K562 (cell line): ENCODE data around the gene RAB5B. TPM values are rescaled to one million over a fixed set of nuclear protein-coding genes. Genes with fewer than 3 reads are reported as not detected.

Experiments used
- CBX3 ChIP-seq, 2 experiments: IDR thresholded peaks; 1 replicate in 1 of 2; 2 replicates in 1 of 2; pipeline ENCODE4 v1.6.1; 2012; ENCODE audit warnings: inconsistent platforms in 2 of 2, low read length in 2 of 2, borderline replicate concordance in 1 of 2, control low read depth in 1 of 2
- DPF2 ChIP-seq: fragments of 450-650 bp; IDR thresholded peaks from 2 replicates; pipeline ENCODE4 v1.6.1; 2016
- EGR1 ChIP-seq: fragments of 450-650 bp; conservative IDR thresholded peaks from 2 replicates; pipeline ENCODE4 v1.6.1; 2017; ENCODE audit warnings: mild to moderate bottlenecking
- FOXK2 ChIP-seq, 2 experiments: fragments of 450-650 bp; IDR thresholded peaks in 1 of 2; conservative IDR thresholded peaks in 1 of 2; 2 replicates each; pipeline ENCODE4 v1.6.1; 2016; ENCODE audit warnings: low read depth in 2 of 2, mild to moderate bottlenecking in 1 of 2
- GTF2E2 ChIP-seq: fragments of 200-800 bp; sonication (Bioruptor generic); IDR thresholded peaks from 2 replicates; pipeline ENCODE4 v1.6.1; 2016; ENCODE audit warnings: missing genetic modification characterization, missing compliant biosample characterization
- HLTF ChIP-seq: fragments of 450-650 bp; IDR thresholded peaks from 2 replicates; pipeline ENCODE4 v1.6.1; 2016
- IFI16 ChIP-seq: fragments of 250-450 bp; sonication (Bioruptor Pico); IDR thresholded peaks from 2 replicates; pipeline ENCODE4 v2.1.2; 2022; ENCODE audit warnings: mild to moderate bottlenecking, inconsistent platforms
- KDM4B ChIP-seq, 2 experiments: fragments of 450-650 bp in 1 of 2; sonication (generic) in 1 of 2; IDR thresholded peaks; 2 replicates each; pipeline ENCODE4 v1.6.1; 2016 to 2017; ENCODE audit warnings: borderline replicate concordance in 2 of 2, antibody characterized with exemption in 1 of 2, low read depth in 1 of 2, mild to moderate bottlenecking in 1 of 2
- POLR2B ChIP-seq: fragments of 450-650 bp; IDR thresholded peaks from 2 replicates; pipeline ENCODE4 v1.6.1; 2018; ENCODE audit warnings: low read depth; ENCODE audit not compliant: partially characterized antibody
- RBM14 ChIP-seq: fragments of 200-400 bp; formaldehyde crosslinking; IDR thresholded peaks from 2 replicates; pipeline ENCODE4 v1.6.1; 2018; ENCODE audit warnings: low read depth, mild to moderate bottlenecking, low read length, moderate library complexity, borderline replicate concordance; ENCODE audit not compliant: insufficient read depth
- RCOR1 ChIP-seq, 2 experiments: IDR thresholded peaks; 2 replicates each; pipeline ENCODE4 v1.6.1; 2012; ENCODE audit warnings: low read depth in 2 of 2, low read length in 2 of 2, borderline replicate concordance in 1 of 2, improper control_type of control experiment in 1 of 2
- SIN3A ChIP-seq, 2 experiments: fragments of 150-350 bp in 1 of 2; IDR thresholded peaks; 2 replicates each; pipeline ENCODE4 v1.6.1; 2011 to 2016; ENCODE audit warnings: borderline replicate concordance in 2 of 2, low read depth in 2 of 2, low read length in 2 of 2, mild to moderate bottlenecking in 2 of 2, moderate library complexity in 2 of 2; ENCODE audit not compliant: control insufficient read depth in 1 of 2
- STAG1 ChIP-seq: sonication (generic); formaldehyde crosslinking; IDR thresholded peaks from 2 replicates; pipeline ENCODE4 v1.5.0; 2020; ENCODE audit warnings: missing genetic modification reagents, borderline replicate concordance
- TRIM24 ChIP-seq, 2 experiments: fragments of 450-650 bp; IDR thresholded peaks; 2 replicates each; pipeline ENCODE4 v1.6.1; 2016
- ZNF274 ChIP-seq: IDR thresholded peaks from 2 replicates; pipeline ENCODE4 v1.6.1; 2011; ENCODE audit warnings: low read depth, mild to moderate bottlenecking, low read length, moderate library complexity, borderline replicate concordance
- ZNF3 ChIP-seq: fragments of 250-450 bp; sonication (Bioruptor Pico); IDR thresholded peaks from 2 replicates; pipeline ENCODE4 v1.5.0; 2021; ENCODE audit warnings: mild to moderate bottlenecking, moderate library complexity
- ZNF644 ChIP-seq: fragments of 200-800 bp; sonication (Bioruptor generic); IDR thresholded peaks from 2 replicates; pipeline ENCODE4 v1.6.1; 2016; ENCODE audit warnings: low read depth, missing genetic modification characterization, missing compliant biosample characterization
- ZNF766 ChIP-seq: fragments of 200-800 bp; sonication (Bioruptor generic); conservative IDR thresholded peaks from 2 replicates; pipeline ENCODE4 v1.6.1; 2016; ENCODE audit warnings: missing genetic modification characterization, missing compliant biosample characterization
- polyA plus RNA-seq, 8 experiments: library from polyadenylated mRNA; depleted of rRNA in 4 of 8; stranded (reverse) in 5 of 8; unstranded in 3 of 8; fragments of >200 nt; fragmentation: Nextera tagmentation in 2 of 8; fragmentation: Illumina TruSeq in 1 of 8; extraction: Ambion mirVana in 2 of 8; extraction: Trizol in 1 of 8; gene quantifications; 2 replicates each; pipeline versions ENCODE4 v1.2.1 to v1.2.3, GENCODE V29; 2011 to 2014; ENCODE audit warnings: inconsistent platforms in 1 of 8, missing spikeins in 1 of 8
- total RNA-seq, 7 experiments: library from RNA; depleted of rRNA in 6 of 7; stranded (reverse); fragments of >200 nt in 6 of 7; fragmentation: Illumina TruSeq in 2 of 7; extraction: Trizol in 2 of 7; gene quantifications; 2 replicates each; pipeline versions ENCODE4 v1.2.1 to v1.2.3, GENCODE V29; 2011 to 2021; ENCODE audit warnings: low replicate concordance in 1 of 7
- TF ChIP-seq, protein P1 (sequence below), 2 experiments: fragments of 450-650 bp; IDR thresholded peaks; 2 replicates each; pipeline ENCODE4 v1.6.1; 2016; ENCODE audit warnings: mild to moderate bottlenecking in 2 of 2, borderline replicate concordance in 1 of 2, low read depth in 1 of 2, moderate library complexity in 1 of 2

RAB5B gene
- total and polyA plus RNA-seq, 9 of the 15 experiments (the other 6 are each of a cell fraction or from before 2014, with no cell fraction given): 6.8 to 73.8 (median 25.2) TPM

- TF ChIP-seq, protein P1, sequence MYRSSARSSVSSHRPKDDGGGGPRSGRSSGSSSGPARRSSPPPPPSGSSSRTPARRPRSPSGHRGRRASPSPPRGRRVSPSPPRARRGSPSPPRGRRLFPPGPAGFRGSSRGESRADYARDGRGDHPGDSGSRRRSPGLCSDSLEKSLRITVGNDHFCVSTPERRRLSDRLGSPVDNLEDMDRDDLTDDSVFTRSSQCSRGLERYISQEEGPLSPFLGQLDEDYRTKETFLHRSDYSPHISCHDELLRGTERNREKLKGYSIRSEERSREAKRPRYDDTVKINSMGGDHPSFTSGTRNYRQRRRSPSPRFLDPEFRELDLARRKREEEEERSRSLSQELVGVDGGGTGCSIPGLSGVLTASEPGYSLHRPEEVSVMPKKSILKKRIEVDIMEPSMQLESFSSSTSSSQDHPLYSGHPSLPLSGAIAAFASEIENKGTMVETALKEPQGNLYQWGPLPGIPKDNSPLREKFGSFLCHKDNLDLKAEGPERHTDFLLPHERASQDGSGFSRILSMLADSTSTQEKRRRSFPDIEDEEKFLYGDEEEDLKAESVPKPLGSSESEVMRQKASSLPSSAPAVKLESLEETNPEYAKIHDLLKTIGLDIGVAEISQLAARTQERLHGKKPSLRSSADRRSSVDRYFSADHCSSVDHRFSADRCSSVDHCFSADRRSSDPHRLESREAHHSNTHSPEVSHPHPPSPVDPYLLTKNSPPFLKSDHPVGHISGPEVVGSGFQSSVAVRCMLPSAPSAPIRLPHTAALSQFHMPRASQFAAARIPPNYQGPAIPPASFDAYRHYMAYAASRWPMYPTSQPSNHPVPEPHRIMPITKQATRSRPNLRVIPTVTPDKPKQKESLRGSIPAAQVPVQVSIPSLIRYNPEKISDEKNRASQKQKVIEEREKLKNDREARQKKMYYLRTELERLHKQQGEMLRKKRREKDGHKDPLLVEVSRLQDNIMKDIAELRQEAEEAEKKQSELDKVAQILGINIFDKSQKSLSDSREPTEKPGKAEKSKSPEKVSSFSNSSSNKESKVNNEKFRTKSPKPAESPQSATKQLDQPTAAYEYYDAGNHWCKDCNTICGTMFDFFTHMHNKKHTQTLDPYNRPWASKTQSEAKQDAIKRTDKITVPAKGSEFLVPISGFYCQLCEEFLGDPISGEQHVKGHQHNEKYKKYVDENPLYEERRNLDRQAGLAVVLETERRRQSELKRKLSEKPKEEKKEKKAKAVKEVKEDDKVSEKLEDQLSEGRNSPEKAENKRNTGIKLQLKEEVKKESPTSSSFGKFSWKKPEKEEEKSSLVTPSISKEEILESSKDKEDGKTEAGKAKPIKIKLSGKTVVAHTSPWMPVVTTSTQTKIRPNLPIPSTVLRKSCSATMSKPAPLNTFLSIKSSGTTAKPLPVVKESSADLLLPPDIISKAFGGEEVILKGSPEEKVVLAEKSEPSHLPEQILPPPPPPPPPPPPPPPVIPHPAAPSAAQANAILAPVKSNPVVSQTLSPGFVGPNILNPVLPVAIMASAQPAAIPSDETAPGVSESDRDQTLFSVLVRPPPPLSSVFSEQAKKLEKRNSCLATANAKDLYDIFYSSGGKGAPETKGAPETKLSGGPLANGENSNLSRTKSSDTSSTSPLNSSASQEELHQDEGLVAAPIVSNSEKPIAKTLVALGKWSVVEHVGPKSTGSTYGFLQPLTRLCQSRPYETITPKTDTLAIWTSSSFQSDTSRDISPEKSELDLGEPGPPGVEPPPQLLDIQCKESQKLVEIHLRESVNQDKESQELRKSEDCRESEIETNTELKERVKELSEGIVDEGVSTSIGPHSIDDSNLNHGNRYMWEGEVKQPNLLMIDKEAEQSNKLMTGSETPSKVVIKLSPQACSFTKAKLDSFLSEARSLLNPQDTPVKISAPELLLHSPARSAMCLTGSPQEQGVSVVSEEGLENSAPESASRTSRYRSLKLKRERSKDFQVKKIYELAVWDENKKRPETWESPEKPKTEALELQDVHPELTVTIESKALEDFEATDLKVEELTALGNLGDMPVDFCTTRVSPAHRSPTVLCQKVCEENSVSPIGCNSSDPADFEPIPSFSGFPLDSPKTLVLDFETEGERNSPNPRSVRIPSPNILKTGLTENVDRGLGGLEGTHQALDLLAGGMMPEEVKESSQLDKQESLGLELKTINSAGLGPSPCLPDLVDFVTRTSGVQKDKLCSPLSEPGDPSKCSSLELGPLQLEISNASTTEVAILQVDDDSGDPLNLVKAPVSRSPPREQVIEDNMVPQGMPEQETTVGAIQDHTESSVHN (IDR thresholded peaks at IDR 0.05; ENCODE audit: borderline replicate concordance in 1 of 2, low read depth in 1 of 2): peak in 1 of 2 experiments; percentile 54; a peak in 1 of 4 replicates
- TF ChIP-seq POLR2B (peak; percentile 85), TRIM24 (IDR thresholded peaks at IDR 0.05) (0 out of 4 replicates have a peak, but pooled peaks of 1 of the 2 experiments have one; percentile 13), EGR1 (no peak), KDM4B (IDR thresholded peaks at IDR 0.05; ENCODE audit: borderline replicate concordance in 2 of 2, low read depth in 1 of 2) (no peak), RBM14 (no peak), RCOR1 (IDR thresholded peaks at IDR 0.05; ENCODE audit: borderline replicate concordance in 1 of 2, low read depth in 2 of 2, low read length in 2 of 2) (no peak), SIN3A (IDR thresholded peaks at IDR 0.05; ENCODE audit: borderline replicate concordance in 2 of 2, control insufficient read depth in 1 of 2, low read depth in 2 of 2, low read length in 2 of 2) (peak in 1 of 2 experiments; percentile 47; a peak in 1 of 4 replicates), STAG1 (CRISPR knock-in tag) (no peak), GTF2E2 (tag) (0 out of 2 replicates have a peak, but pooled peaks have one; percentile 32), FOXK2 (conservative IDR thresholded peaks at IDR 0.05 in 1 of 2, IDR thresholded peaks at IDR 0.05 in 1 of 2; ENCODE audit: low read depth in 2 of 2) (peak; percentile 38 to 87), HLTF (peak; percentile 96), ZNF766 (CRISPR knock-in tag) (0 out of 2 replicates have a peak, but pooled peaks have one; percentile 36), ZNF274 (no peak), CBX3 (IDR thresholded peaks at IDR 0.05; ENCODE audit: borderline replicate concordance in 1 of 2, low read length in 2 of 2) (no peak), ZNF644 (tag) (no peak), DPF2 (peak; percentile 81), IFI16 (no peak), ZNF3 (CRISPR knock-in tag) (no peak)
Observed at GRCh38 chr12:55972911-55973598, 823 bp upstream of the RAB5B start (continued).
